ENCODE measurements around the gene SSNA1.
A peak's percentile ranks its signal among the peaks of the same experiment; 100 is the strongest.

The SSNA1 gene

GRCh38 chr9:137222190-137223077 is 34.0 kb downstream of the SSNA1 start, which contains the start of gene RNF208:
Gene RNF208, minus strand, starts transcription at chr9:137222240. Its CDS starts 1,028 bp downstream, at chr9:137221212.
- DNase-seq, result no peak

- peak; percentile 93 for DNase-seq
Measured at GRCh38 chr9:137223078-137223970, 34.8 kb downstream of the SSNA1 start.

GRCh38 chr9:137224830-137225694 is 36.6 kb downstream of the SSNA1 start, which contains the start of gene CYSRT1:
Gene CYSRT1, plus strand, starts transcription at chr9:137225174. Its CDS starts 448 bp downstream, at chr9:137225622.
- DNase-seq, result no peak

GRCh38 chr9:137225699-137226331 is 37.3 kb downstream of the SSNA1 start:
- DNase-seq, result no peak

- DNase-seq, result no peak
Measured at GRCh38 chr9:137226338-137227053, 38.0 kb downstream of the SSNA1 start.

GRCh38 chr9:137227054-137227852 is 38.8 kb downstream of the SSNA1 start, which contains the start of gene RNF224:
Gene RNF224, plus strand, starts transcription at chr9:137227502. Its CDS starts 834 bp downstream, at chr9:137228336.
- DNase-seq, result peak; percentile 56

- DNase-seq, result no peak
Measured at GRCh38 chr9:137227853-137228505, 39.5 kb downstream of the SSNA1 start.

GRCh38 chr9:137228506-137228967 is 40.1 kb downstream of the SSNA1 start:
- DNase-seq, result no peak

GRCh38 chr9:137228968-137229896 is 40.8 kb downstream of the SSNA1 start:
- no peak for DNase-seq

GRCh38 chr9:137229903-137230704 is 41.6 kb downstream of the SSNA1 start:
- DNase-seq, result no peak

GRCh38 chr9:137230705-137231371 is 42.4 kb downstream of the SSNA1 start, which contains the start of gene SLC34A3:
Gene SLC34A3, plus strand, starts transcription at chr9:137230901. Its CDS starts 802 bp downstream, at chr9:137231703.
- no peak for DNase-seq

GRCh38 chr9:137231372-137232039 is 43.0 kb downstream of the SSNA1 start:
- DNase-seq, result no peak

- DNase-seq, result no peak
Measured at GRCh38 chr9:137232101-137232500, 43.6 kb downstream of the SSNA1 start.

GRCh38 chr9:137232510-137232909 is 44.0 kb downstream of the SSNA1 start:
- no peak for DNase-seq

GRCh38 chr9:137233143-137233980 is 44.9 kb downstream of the SSNA1 start:
- no peak for DNase-seq

Measured in DMS79 treated with DMSO at 0.1 percent for 48 hours (cell line).